Measurements from ENCODE around the gene PRTFDC1. TPM values are rescaled to one million over a fixed set of nuclear protein-coding genes. Genes with fewer than 3 reads are reported as not detected.
"Not testable (repeated sequence)": the region's sequence is repeated elsewhere in the genome, so short reads cannot be mapped to it uniquely, and the experiment has no call there.

The PRTFDC1 gene
- total RNA-seq, 1 experiment from 2014 or later = 4.9 TPM

DNA sequence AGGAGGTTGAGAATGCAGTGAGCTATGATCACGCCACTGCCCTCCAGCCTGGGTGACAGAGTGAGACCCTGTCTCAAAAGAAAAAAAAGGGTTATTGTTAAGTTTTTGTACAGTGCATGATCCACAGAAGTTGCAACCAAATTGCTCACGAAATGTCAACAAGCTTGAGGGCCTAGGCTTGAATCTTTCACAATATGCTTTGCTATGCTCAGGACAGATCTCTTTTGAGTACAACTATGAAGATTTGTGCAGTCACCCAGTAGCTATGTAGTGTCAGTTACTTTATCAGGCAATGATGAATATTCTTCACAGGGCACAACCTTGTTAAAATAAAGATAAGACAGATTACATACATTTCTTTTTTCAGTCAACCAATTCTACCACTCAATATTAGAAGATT is 109.2 kb downstream of the PRTFDC1 start:
- DNase-seq (ENCODE audit: low read depth) = no peak

DNA sequence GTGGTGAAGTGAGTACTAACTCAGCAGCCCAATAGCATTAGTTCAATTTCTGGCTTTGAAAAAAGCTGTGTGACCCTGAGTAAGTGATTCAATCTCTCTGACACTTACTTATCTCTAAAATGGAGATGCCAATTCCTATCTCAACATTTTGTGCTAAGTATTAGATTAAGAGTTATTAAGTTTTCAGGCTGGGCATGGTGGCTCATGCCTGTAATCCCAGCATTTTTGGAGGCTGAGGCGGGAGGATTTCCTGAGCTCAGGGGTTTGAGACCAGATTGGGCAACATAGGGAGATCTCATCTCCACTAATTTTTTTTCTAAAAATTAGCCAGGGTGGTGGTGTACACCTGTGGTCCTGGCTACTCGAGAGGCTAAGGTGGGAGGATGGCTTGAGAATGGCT is 109.5 kb downstream of the PRTFDC1 start:
- DNase-seq (ENCODE audit: low read depth) = no peak

DNA sequence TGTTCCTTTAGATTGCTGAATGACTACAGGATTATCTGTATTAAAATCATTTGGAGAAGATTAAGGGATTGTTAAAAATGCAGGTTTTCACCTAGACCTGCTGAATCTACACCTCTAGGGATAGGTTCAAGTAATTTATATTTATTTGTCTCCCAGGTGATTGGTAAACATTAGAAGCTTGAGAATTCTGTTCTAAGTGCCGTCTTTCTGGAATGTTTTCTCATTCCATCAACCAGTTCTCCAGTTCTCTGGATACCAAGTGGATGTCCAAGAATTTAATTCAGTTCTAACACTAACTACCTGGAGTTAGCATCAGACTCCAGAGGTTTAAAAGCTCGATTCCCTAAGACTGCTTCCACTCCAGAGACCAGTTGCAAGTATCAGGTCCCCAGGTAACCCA is 110.9 kb downstream of the PRTFDC1 start:
- no peak for DNase-seq (ENCODE audit: low read depth)

DNA sequence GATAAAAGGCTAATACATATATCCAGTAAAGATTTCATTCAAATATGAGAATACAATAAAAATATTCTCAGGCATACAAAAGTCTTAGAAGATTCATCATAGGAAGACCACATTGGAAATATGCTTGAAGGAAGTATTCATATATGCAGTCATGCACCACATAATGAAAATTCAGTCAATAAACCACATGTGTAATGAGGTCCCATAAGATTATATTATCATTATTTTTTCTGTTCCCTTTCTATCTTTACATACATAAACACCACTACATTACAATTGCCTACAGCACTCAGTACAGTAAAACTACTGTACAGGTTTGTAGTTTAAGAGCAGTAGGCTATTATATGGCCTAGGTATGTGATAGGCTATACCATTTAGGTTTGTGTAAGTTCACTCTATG is 111.6 kb downstream of the PRTFDC1 start:
- DNase-seq (ENCODE audit: low read depth) = no peak

DNA sequence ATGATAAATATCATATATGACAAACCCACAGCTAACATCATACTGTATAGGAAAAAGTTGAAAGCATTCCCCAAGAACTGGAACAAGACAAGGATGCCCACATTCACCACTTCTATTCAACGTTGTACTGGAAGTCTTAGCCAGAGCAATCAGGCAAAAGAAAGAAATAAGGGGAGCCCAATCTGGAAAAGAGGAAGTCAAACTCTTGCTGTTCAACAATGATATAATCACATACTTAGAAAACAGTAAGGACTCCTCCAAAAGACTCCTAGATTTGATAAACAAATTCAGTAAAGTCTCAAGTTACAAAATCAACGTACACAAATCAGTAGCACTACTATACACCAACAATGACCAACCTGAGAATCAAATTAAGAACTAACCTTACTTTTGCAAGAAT is 114.6 kb downstream of the PRTFDC1 start:
- not testable (repeated sequence) for DNase-seq (ENCODE audit: low read depth)

DNA sequence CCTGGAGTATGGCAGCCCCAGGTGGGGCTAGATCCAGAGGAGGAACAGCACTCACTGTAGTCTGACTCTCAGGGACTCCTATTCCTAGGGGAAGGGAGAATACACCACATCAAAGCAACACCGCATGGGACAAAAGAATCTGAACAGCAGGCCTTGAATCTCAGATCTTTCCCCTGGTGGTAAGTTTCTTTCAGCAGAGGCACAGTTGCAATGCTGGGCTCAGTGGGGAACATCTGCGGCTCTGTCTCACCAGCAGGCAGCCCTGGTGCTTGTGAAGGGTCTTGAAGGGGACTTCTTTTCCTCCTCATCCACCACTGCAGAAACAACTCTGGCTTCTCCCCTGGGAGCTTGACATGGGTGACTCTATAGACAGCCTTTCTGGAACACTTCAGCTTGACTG is 117.5 kb downstream of the PRTFDC1 start:
- no peak for DNase-seq (ENCODE audit: low read depth)

DNA sequence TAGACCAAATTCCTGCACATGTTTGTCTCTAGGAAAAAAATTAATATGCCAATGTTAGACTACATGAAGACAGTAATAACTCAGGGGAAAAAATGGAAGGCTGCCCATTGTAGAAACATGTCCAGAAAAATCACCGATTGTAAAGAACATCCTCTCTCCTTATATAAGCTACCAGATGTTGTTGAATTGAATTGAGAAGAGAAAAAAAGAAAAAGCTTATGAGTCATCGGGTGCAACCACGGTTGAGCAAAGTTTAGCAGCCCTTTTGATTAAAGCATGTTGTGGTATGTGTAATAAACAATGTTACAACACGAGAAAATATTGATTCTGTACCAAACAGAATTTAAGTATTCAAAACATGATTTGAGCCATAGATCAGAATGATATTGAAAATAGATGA is 126.4 kb downstream of the PRTFDC1 start:
- DNase-seq (ENCODE audit: low read depth) = peak; percentile 22

DNA sequence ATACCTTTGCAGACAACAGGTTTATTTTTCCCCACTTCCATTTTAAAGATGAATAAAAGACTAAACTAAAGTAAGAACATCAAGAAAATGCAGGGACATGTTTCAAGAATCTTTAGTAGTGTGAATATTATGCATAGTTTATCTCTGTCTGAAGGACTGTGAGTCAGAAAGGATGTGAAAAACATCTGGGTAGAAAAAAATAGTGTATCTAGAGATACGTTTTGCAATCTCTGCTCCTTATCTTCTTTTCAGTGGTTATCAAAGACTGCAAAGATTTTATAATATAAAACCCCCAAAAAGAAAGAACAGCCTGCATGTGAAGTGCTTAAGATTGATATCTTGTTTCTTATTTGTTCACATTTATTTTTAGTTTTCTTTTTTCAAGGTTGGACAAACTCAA is 126.9 kb downstream of the PRTFDC1 start:
- DNase-seq (ENCODE audit: low read depth) = no peak

DNA sequence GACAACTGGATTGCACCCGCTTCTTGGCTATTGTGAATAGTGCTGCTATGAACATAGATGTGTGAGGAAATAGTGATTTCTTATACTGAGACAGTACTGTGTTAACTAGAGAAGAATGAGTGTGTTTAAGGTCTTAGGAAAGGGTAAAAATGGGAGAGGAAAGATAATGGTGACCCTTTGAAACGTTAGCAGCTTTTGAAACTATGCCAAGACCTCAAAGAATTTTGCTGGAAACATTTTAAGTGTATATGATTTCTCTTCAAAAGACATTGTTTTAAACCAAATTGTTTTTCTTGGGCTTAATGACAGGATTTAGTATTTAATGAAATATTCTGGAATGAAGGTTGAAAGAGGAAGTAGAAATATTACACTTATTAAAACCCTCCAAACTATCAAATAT is 127.9 kb downstream of the PRTFDC1 start:
- DNase-seq (ENCODE audit: low read depth) = no peak

DNA sequence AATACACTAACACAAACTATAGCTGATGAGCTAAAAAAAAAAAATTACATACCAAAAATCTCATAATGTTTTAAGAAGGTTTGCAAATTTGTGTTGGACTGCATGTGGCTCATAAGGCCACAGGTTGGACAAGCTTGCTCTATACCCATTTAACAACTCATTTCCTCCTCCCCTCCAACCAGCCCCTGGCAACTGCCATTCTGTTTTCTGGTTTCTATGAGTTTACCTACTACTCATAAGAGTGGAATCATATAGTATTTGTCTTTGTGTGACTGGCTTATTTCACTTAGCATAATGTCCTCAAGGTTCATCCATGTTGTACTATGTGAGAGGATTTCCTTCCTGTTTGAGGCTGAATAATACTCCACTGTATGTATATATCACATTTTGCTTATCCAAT is 128.3 kb downstream of the PRTFDC1 start:
- DNase-seq (ENCODE audit: low read depth) = peak; percentile 3

DNA sequence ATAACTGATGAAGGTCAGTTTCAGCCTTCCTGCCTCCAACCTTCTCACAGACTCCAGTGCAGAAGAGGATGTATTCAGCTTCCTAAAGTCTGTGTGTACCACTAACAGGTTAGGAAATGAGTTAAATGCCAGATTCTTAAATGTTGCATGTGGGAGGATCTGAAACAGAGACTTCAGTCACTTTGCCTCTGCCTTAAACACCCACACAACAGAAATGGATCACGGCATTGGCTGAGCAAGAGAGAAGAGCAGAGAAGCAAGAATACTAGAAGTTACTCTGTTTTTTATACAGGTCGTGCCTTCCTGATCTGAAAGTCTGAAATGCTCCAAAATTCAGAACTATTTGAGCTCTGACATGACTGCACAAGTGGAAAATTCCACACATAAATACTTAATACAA is 129.8 kb downstream of the PRTFDC1 start:
- no peak for DNase-seq (ENCODE audit: low read depth)

DNA sequence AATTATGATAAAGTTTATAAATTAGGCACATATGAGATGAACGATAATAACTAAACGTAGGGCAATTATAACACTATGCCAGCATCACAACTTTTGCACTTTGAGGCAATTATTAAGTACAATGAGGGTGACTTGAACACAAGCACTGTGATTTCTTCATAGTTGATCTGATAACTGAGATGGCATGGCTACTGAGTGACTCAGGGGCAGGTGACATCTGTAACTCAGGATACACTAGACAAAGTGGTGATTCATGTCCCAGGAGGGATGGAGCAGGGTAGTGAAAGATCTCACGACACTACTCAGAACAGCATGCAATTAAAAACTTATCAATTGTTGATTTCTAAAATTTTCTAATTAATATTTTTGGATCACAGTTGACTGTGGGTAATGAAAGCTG is 130.4 kb downstream of the PRTFDC1 start:
- peak; percentile 48 for DNase-seq (ENCODE audit: low read depth)

DNA sequence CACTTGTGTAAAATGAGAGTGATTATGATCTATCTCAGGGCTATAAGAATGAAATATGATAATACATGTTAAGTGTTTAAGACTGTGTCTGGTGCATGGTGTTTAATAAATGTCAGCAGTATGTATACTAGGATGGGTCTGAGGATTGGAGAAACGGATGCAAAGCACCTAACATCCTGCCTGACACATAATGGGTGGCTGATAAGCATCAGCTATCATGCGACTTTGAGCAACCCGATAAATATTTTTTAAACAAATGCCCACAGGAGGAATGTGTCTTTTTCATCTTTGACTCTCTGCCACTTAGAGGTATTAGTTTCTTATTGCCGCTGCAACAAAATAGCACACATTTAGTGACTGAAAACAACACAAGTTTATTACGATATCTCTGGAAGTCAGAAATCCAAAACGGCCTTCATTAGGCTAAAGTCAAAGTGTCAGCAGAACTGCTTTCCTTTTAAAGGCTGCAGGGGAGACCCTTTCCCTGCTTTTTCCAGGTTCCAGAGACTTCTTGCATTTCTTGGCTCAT is 135.5 kb downstream of the PRTFDC1 start:
- no peak for DNase-seq (ENCODE audit: low read depth)

DNA sequence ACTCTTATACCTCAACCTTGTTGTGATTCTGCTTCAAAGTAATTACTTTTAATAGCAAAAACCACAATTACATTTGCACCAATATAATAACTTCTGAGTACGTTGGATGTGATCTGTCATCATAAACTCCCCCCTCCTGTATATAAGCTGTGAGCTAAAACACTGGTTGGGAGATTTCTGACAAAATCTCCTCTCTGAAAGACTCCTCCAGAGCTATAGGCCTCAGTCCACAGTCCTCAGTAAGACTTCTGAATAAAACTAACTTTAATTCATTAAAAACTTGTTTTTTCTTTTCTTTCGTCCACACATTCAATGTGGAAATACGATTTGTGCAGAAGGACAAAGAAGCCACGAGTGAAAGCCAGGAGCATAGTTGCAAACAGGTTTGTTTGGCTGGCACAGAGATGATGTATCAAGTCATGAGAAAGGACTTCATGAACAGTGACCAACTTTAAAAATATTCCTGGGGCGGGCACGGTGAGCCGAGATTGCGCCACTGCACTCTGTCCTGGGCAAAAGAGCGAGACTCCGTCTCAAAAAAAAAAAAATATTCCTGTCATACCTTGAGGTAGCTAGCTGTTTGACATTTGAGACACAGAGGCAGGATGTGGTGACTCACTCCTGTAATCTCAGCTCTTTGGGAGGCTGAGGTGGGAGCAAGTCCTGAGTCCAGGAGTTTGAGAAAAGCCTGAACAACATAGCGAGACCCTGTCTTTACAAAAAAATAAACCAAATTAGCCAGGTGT is 137.7 kb downstream of the PRTFDC1 start:
- peak; percentile 76 for DNase-seq (ENCODE audit: low read depth)

DNA sequence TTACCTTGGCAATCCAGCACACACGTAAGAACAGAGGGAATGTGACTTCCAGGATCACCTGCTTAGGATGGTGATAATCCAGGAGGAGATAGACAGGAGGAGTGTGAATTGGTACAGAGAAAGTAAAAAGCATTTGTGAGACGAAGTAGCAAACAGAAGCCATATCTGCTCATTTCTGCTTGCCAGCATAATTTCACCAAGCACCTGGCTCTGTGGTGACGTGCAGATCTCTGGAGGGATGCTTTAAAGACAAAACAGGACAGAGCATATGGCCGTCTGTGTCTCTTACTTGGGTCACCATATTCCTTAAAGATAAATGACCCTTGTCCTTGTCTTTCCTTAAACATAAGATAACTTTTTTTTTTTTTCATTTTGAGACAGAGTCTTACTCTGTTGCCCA is 138.6 kb downstream of the PRTFDC1 start:
- DNase-seq (ENCODE audit: low read depth) = no peak

DNA sequence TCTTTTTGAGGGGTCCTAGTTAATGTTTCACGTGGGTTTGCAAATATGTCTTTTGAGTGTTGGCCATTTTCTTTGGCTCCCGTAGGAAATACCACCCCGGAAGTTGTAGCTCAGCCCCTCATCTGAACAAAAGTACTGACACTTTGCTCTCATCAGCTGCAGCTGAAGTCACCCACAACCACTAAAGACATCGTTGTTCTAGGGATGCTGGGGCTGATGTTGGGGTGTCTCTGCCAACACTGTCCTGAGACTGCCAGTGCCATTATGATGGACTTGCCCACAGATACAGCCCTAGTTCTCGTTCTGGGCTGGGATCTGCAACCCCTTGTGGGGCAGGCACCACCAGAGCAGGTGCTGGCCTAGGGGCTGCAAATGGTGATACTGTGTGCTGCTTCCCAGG is 146.1 kb downstream of the PRTFDC1 start:
- no peak for DNase-seq (ENCODE audit: low read depth)

DNA sequence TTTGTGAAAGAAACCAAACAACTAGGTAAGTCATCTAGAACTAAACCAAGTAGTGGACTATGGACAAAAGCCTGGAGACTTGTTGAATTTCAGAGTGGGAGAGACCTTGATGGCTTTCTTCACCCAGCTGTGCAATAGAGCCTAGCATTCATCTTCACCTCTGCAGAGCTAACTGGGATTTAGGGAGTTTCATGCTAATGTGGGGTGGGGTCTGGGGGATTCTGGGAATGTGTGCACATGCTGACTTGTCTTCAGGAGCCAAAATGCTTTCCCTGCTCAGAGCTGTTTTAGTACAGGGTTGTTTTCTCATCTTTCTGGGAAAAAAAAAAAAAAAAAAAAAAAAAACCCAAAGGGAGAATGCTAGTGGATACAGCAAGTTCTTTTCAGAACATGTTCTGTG is 147.4 kb downstream of the PRTFDC1 start:
- DNase-seq (ENCODE audit: low read depth) = no peak

DNA sequence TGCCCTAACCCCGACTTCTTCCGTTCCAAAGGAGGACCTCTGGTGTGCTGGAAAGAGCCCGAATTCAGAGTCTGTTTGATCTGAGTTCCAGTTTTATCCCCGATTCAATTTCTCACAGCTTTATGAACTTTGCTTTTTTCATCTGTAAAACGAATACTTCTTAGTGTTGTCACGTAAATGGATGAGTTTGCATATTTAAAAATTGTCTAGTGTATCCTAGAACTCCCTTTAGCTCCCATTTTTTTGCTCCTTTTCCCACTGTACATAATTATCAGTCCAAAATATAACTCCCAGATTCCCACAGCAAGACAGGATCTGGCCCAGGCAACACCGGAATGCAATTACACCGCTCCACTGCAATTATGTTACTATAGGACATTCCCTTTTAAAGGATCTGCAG is 148.0 kb downstream of the PRTFDC1 start:
- DNase-seq (ENCODE audit: low read depth) = no peak

DNA sequence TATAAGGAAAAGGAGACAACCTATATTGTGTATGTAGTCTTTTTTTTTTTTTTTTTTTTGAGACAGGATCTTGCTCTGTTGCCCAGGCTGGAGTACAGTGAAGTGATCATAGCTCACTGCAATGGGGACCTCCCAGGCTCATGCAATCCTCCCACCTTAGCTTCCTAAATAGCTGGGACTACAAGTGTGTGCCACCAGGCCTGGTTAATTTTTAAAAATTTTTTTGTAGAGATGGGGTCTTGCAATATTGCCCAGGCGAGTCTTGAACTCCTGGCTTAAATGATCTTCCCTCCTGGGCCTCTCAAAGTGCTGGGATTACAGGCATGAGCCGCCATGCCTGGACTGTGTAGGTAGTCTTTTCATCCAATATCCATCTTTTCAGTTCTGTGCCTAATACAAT is 150.0 kb downstream of the PRTFDC1 start:
- DNase-seq (ENCODE audit: low read depth) = no peak

DNA sequence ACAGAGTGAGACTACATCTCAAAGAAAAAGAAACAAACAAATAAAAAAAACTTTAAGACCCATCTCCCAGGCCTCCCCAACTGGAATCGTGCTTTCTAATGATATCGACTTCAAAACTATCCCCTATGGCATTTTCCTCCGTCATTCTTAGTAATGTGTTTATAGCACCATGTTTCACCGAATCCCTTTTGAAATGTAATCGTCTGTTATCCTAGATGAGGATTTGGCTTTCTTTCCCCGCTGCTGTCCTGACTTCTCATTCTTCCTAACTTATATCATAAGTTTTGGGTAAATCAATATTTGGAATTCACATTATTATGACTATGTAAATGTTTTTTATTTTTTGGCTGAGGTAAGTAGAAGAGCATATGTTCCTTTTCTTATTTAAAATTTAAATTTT is 151.5 kb downstream of the PRTFDC1 start:
- no peak for DNase-seq (ENCODE audit: low read depth)
